Activated naive CD8-positive, alpha-beta T cell (primary cell): ENCODE results near the gene ETV7.

Experiments
- H3K27ac Mint-ChIP-seq: one replicate; pipeline ENCODE4 v1.8.0; 2021; ENCODE audit warnings: mixed read lengths
- H3K27me3 Mint-ChIP-seq: one replicate; pipeline ENCODE4 v1.8.0; 2021; ENCODE audit warnings: mixed read lengths
- H3K36me3 Mint-ChIP-seq: one replicate; pipeline ENCODE4 v1.8.0; 2021; ENCODE audit warnings: mixed read lengths
- H3K4me1 Mint-ChIP-seq: one replicate; pipeline ENCODE4 v1.8.0; 2021; ENCODE audit warnings: low read depth, mixed read lengths
- H3K4me3 Mint-ChIP-seq: one replicate; pipeline ENCODE4 v1.8.0; 2021; ENCODE audit warnings: mild to moderate bottlenecking, mixed read lengths
- H3K9me3 Mint-ChIP-seq: one replicate; pipeline ENCODE4 v1.8.0; 2021; ENCODE audit warnings: low read depth, mixed read lengths

Gene ETV7

GRCh38 chr6:36404164-36404563 lies 16.7 kb upstream of the ETV7 start:
- no peak overlapping the region for H3K27ac Mint-ChIP-seq
- H3K9me3 Mint-ChIP-seq = no peaks in the 10 kb centered on the region
- no peak overlapping the region for H3K4me3 Mint-ChIP-seq
- peaks cover 12% of the 10 kb centered on the region for H3K27me3 Mint-ChIP-seq
- H3K4me1 Mint-ChIP-seq = no peaks in the 10 kb centered on the region
- no peaks in the 10 kb centered on the region for H3K36me3 Mint-ChIP-seq

DNA sequence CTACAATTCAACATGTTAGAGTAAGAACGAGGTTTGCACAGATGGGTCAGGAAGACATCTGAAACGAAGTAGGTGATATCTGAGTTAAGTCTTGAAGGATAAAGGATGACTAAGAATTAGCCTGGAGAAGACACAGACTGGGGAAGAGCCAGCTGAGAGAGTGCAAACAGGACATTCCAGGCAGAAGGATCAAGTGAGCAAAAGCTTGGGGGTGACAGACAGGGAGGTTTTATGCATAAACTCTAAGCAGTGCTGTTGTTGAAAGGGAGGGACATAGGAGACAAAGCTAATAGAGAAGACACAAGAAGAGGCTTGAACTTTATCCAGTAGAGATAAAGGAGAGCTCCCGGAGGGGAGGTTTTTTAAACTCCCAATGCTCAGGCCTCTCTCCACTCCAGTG lies 15.0 kb upstream of the ETV7 start:
- no peaks in the 10 kb centered on the region for H3K36me3 Mint-ChIP-seq
- H3K27me3 Mint-ChIP-seq = peaks cover 12% of the 10 kb centered on the region
- H3K4me1 Mint-ChIP-seq = no peaks in the 10 kb centered on the region
- H3K9me3 Mint-ChIP-seq = no peaks in the 10 kb centered on the region
- H3K4me3 Mint-ChIP-seq = no peak overlapping the region
- no peak overlapping the region for H3K27ac Mint-ChIP-seq

GRCh38 chr6:36399970-36400369 lies 12.5 kb upstream of the ETV7 start:
- peaks cover 9% of the 10 kb centered on the region for H3K27me3 Mint-ChIP-seq
- no peaks in the 10 kb centered on the region for H3K36me3 Mint-ChIP-seq
- no peak overlapping the region for H3K4me3 Mint-ChIP-seq
- no peaks in the 10 kb centered on the region for H3K4me1 Mint-ChIP-seq
- no peaks in the 10 kb centered on the region for H3K9me3 Mint-ChIP-seq
- no peak overlapping the region for H3K27ac Mint-ChIP-seq

GRCh38 chr6:36392621-36393020 lies 5.2 kb upstream of the ETV7 start:
- Mint-ChIP-seq H3K27me3 (peaks cover 4% of the 10 kb centered on the region), H3K27ac (no peak overlapping the region), H3K4me3 (no peak overlapping the region), H3K4me1 (peaks cover 6% of the 10 kb centered on the region), H3K36me3 (no peaks in the 10 kb centered on the region), H3K9me3 (no peaks in the 10 kb centered on the region)

DNA sequence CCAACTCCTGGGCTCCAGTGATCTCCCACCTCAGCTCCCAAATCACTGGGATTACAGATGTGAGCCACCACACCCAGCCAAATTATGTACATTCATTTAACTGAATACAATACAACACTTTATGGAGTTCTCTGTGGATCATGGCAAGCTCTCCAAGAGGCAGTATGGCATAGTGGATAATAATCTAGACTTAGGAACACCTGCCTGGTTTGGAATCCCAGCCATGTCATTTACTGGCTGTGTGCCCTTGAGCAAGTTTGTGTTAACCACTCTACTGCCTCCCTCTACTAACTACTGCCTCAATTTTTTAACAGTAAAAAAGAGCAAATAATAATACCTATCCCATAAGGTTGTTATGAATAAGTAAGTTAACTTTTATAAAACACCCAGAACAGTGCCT lies 1.9 kb upstream of the ETV7 start:
- no peak overlapping the region for H3K4me3 Mint-ChIP-seq
- peaks cover 25% of the 10 kb centered on the region for H3K4me1 Mint-ChIP-seq
- no peaks in the 10 kb centered on the region for H3K9me3 Mint-ChIP-seq
- H3K27me3 Mint-ChIP-seq = peaks cover 14% of the 10 kb centered on the region
- H3K36me3 Mint-ChIP-seq = no peaks in the 10 kb centered on the region
- no peak overlapping the region for H3K27ac Mint-ChIP-seq

DNA sequence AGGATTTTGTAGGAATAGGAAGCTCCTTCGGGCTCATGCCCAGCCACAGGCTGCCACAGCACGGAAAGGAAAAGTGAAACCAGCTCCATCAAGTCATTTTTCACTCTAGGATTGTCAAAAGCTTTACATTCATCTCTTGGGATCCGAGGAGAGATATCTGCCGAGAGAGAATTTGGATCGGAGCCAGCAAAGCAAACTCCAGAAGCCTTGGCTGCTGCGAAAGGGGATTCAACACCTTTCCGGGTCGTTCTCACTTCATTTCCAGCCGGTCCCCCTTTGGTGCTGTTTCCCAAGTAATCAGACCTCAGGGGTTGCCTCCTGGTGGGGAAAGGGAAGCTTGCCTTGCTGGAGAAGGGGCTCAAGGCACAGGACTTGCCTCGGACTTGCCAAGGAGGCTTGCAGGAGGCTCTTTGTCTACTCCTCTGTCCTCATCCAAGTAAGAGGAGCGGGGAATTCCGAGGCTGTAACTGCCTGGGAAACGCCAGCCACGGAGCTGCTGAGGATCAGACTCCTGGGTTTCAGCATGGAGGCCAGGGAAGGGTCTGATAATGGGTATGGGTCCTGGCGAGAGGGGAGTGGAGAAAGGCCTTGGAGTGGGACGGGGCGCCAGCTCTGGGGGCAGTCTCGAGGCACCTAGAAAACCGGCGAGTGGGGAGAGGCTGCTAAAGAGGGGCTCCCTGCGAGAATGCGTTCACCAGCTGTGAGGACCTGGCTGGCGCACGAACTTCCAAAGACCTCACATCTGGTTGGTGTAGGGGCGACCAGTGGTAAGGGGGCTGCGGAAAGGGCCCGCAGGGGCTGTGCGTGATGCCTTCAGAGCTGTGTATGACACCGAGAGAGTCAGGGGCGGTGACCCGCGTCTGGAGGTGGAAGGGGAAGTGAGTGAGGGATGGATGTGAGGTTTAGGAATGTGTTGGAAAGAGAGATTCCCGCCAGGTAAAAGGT lies 702 bp downstream of the ETV7 start:
- Mint-ChIP-seq H3K27ac (peak overlapping the region; percentile 83), H3K36me3 (no peaks in the 10 kb centered on the region), H3K9me3 (no peaks in the 10 kb centered on the region), H3K27me3 (peaks cover 14% of the 10 kb centered on the region), H3K4me3 (peak overlapping the region; percentile 87), H3K4me1 (peaks cover 25% of the 10 kb centered on the region)

GRCh38 chr6:36384095-36384494 lies 3.4 kb downstream of the ETV7 start:
- H3K27ac Mint-ChIP-seq = no peak overlapping the region
- peaks cover 25% of the 10 kb centered on the region for H3K4me1 Mint-ChIP-seq

DNA sequence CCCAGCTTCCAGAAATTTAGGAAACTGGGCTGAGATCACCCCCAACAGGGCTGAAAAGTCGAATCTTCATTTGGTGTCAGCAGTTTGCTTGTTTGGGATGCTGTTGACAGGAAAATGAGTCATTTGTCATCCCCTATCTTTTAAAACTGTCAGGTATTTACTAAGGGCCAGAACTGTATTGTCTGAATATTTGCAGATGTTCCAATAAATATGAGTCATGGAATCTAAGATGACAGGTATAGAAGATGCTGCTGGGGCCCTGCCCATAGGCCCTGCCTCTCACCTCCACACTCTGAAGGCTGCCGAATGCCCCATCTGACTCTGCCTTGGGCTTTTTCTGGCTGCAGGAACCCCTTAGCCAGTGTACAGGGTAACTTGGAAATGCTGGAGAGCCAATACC lies 3.9 kb downstream of the ETV7 start:
- Mint-ChIP-seq H3K27me3 (peaks cover 13% of the 10 kb centered on the region), H3K27ac (no peak overlapping the region), H3K36me3 (no peaks in the 10 kb centered on the region), H3K9me3 (no peaks in the 10 kb centered on the region), H3K4me3 (no peak overlapping the region), H3K4me1 (peaks cover 25% of the 10 kb centered on the region)

More at GRCh38 chr6:36384095-36384494, 3.4 kb downstream of the ETV7 start:
- H3K36me3 Mint-ChIP-seq = no peaks in the 10 kb centered on the region
- peaks cover 14% of the 10 kb centered on the region for H3K27me3 Mint-ChIP-seq
- no peak overlapping the region for H3K4me3 Mint-ChIP-seq
- H3K9me3 Mint-ChIP-seq = no peaks in the 10 kb centered on the region

DNA sequence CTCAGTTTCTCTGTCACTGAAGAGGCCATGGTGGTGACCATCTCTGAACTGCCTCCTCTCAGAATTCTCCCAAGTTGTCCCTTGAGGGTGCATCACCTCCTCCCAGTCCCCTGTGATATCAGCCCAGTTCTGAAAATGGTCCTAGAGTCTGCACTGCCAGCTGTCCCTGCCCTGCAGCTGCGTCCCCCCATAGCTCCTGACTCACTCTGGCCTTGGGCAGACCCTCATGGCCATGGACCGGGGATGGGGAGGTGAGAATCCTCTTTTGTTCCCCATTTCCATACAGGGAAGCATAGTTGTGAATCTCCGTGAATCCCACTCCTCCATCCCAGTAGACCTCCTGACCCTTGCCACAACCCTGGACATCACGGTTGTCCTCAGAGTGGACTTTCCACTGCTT lies 4.5 kb downstream of the ETV7 start:
- Mint-ChIP-seq H3K36me3 (no peaks in the 10 kb centered on the region), H3K4me3 (no peak overlapping the region), H3K27me3 (peaks cover 9% of the 10 kb centered on the region), H3K9me3 (no peaks in the 10 kb centered on the region), H3K27ac (no peak overlapping the region), H3K4me1 (peaks cover 21% of the 10 kb centered on the region)

GRCh38 chr6:36381502-36382389 lies 5.7 kb downstream of the ETV7 start:
- Mint-ChIP-seq H3K4me3 (no peak overlapping the region), H3K27me3 (peaks cover 6% of the 10 kb centered on the region), H3K27ac (no peak overlapping the region), H3K4me1 (peaks cover 11% of the 10 kb centered on the region), H3K36me3 (no peaks in the 10 kb centered on the region), H3K9me3 (no peaks in the 10 kb centered on the region)

DNA sequence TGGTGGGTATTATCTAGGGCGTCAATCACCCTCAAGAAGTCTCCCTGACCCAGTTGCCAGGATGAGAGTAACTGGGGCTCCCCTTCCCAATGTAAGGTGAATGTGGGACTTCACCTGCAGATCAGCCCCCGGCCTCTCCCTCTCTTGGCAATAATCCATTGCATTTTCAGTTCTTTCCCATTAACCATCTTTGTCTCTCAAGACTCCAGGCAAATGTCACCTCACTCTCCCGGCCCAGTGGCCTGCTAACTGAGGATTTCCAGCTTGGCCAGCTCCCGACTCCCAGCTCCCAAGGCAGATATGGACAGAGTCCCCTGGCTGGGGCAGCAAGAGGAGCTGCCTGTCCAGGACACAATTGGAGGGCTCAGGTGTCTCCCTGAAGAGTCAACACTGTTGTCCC lies 7.3 kb downstream of the ETV7 start:
- H3K27me3 Mint-ChIP-seq = no peaks in the 10 kb centered on the region

GRCh38 chr6:36378936-36379335 lies 8.5 kb downstream of the ETV7 start:
- Mint-ChIP-seq H3K36me3 (no peaks in the 10 kb centered on the region), H3K4me3 (no peak overlapping the region), H3K27me3 (no peaks in the 10 kb centered on the region), H3K4me1 (no peaks in the 10 kb centered on the region), H3K9me3 (no peaks in the 10 kb centered on the region), H3K27ac (no peak overlapping the region)

More for the DNA sequence above, 7.3 kb downstream of the ETV7 start:
- Mint-ChIP-seq H3K9me3 (no peaks in the 10 kb centered on the region), H3K36me3 (no peaks in the 10 kb centered on the region), H3K4me3 (no peak overlapping the region), H3K4me1 (no peaks in the 10 kb centered on the region), H3K27ac (no peak overlapping the region)

DNA sequence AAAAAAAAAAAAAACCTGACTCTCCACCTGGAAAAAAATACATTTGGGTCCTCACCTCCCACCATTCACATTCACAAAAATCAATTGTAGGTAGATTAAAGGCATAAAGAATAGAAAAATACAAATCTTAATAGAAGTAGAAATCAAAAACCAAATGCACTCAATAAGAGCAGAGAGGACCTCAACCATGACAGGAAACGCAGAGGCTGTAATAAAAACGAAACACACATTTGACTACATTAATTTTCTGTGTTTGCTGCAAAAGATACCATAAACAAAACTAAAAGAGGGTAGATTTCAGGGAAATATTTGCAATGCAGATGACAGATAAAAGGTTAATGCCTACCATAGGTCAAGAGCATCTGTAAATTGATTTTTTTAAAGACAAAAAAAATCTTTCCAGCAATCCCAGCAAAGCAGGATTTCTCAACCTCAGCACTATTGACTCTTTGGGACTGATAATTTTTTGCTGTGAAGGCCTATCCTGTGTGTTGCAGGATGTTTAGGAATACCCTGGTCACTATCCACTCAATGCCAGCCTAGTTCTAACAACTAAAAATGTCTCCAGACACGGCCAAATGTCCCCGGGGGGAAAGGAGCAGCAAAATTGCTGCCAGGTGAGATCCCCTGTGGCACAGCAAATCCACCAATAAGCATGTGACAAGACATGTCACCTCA lies 9.1 kb downstream of the ETV7 start:
- H3K27ac Mint-ChIP-seq = no peak overlapping the region
- no peak overlapping the region for H3K4me3 Mint-ChIP-seq
- no peaks in the 10 kb centered on the region for H3K36me3 Mint-ChIP-seq
- H3K9me3 Mint-ChIP-seq = no peaks in the 10 kb centered on the region
- no peaks in the 10 kb centered on the region for H3K4me1 Mint-ChIP-seq
- no peaks in the 10 kb centered on the region for H3K27me3 Mint-ChIP-seq

DNA sequence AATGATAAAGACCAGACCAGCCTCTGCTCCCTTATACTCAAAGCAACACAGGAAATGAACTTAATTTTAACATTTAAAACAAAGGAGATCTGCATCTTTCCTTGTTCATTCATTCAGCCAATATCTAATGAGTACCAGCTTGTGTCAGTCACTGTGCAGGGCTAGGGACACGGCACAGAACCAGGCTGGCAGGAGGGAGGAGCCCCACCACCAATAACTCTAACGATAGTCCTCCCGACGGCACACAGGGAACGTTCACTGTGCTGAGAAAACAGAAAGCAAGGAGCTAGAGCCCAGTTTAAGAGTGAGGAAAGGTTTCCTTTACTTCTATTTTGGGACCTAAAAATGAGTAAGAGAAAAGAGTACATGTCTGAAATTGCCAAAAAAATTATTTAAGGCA lies 9.9 kb downstream of the ETV7 start:
- Mint-ChIP-seq H3K4me1 (no peaks in the 10 kb centered on the region), H3K27me3 (peaks cover 1% of the 10 kb centered on the region), H3K36me3 (no peaks in the 10 kb centered on the region), H3K9me3 (no peaks in the 10 kb centered on the region), H3K4me3 (no peak overlapping the region), H3K27ac (no peak overlapping the region)

DNA sequence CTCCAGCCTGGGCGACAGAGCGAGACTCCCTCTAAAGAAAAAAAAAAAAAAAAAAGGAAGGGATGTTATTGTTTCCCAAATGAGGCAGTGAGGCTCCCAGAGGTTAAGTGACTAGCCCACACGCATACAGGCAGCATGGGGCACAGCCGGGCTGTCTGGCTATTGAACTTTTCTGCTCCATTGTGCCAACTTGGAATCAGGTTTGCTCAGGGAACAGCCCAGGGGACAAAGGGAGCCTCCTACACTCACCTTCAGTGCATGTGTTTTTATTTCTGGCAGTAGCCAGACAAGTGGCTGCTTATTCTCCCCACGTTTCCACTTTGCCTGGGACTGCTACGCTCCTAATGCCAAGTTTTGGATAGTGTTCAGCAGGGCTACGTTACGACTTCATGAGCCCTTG lies 10.7 kb downstream of the ETV7 start:
- Mint-ChIP-seq H3K36me3 (no peaks in the 10 kb centered on the region), H3K9me3 (no peaks in the 10 kb centered on the region), H3K4me1 (no peaks in the 10 kb centered on the region), H3K27me3 (peaks cover 2% of the 10 kb centered on the region), H3K4me3 (no peak overlapping the region), H3K27ac (no peak overlapping the region)
